Kidney (tissue), 14 donors: ENCODE measurements around the gene EPS8. TPM values are rescaled to one million over a fixed set of nuclear protein-coding genes. Genes with fewer than 3 reads are reported as not detected.

ENCODE experiments used
- DNase-seq, 5 donors: peaks; one replicate each; pipeline ENCODE4 v3.0.0-alpha.2; 2013 to 2020
- FAIRE-seq: peaks from 2 replicates; lab custom pipeline; 2012; peaks lifted over from hg19 to GRCh38; lab: Jason Lieb, UNC
- H3K27ac ChIP-seq, 2 donors: one replicate each; pipeline ENCODE4 v1.7.0; 2013; ENCODE audit warnings: low read depth in 2 of 2, low read length in 2 of 2, inconsistent platforms in 1 of 2
- H3K27me3 ChIP-seq: one replicate; pipeline ENCODE4 v1.7.1; 2013; ENCODE audit warnings: low read length, inconsistent platforms; ENCODE audit not compliant: control insufficient read depth, insufficient read depth
- H3K36me3 ChIP-seq, 3 donors: one replicate each; pipeline versions ENCODE4 v1.7.0 to v1.7.1; 2013; ENCODE audit warnings: low read length in 3 of 3, control low read depth in 1 of 3, inconsistent platforms in 1 of 3; ENCODE audit not compliant: insufficient read depth in 3 of 3, control insufficient read depth in 2 of 3
- H3K4me1 ChIP-seq, 3 donors: one replicate each; pipeline versions ENCODE4 v1.7.0 to v1.7.1; 2013; ENCODE audit warnings: low read length in 3 of 3, inconsistent platforms in 1 of 3, low read depth in 1 of 3; ENCODE audit not compliant: control insufficient read depth in 2 of 3, insufficient read depth in 2 of 3
- H3K4me3 ChIP-seq, 3 donors: one replicate each; pipeline versions ENCODE4 v1.7.0 to v1.8.1; 2013; ENCODE audit warnings: low read length in 3 of 3, control low read depth in 1 of 3, inconsistent platforms in 1 of 3
- H3K9ac ChIP-seq, 3 donors: one replicate each; pipeline versions ENCODE4 v1.7.0 to v1.7.1; 2013; ENCODE audit warnings: low read length in 3 of 3, control low read depth in 1 of 3, inconsistent platforms in 1 of 3
- H3K9me3 ChIP-seq, 3 donors: one replicate each; pipeline versions ENCODE4 v1.7.0 to v1.7.1; 2013; ENCODE audit warnings: low read length in 3 of 3, control low read depth in 1 of 3, inconsistent platforms in 1 of 3; ENCODE audit not compliant: control insufficient read depth in 2 of 3, insufficient read depth in 1 of 3
- CTCF ChIP-seq: IDR thresholded peaks from 3 replicates; pipeline ENCODE4 v1.5.1; 2012; ENCODE audit warnings: mild to moderate bottlenecking, moderate library complexity, borderline replicate concordance; ENCODE audit not compliant: insufficient read depth; ENCODE audit errors: extremely low read depth
- intact Hi-C: fragments of 100-400 bp; cut with DNase I; formaldehyde crosslinking; loops from one replicate; pipeline ENCODE4 v1.11.1; 2022
- polyA plus RNA-seq: library from polyadenylated mRNA; stranded (reverse); fragments of 350-450 nt; fragmentation: Illumina TruSeq; extraction: RNeasy Lipid Tissue Mini Kit (QIAGEN cat#74804); gene quantifications from one replicate; pipeline ENCODE4 v1.2.3, GENCODE V29; 2014; ENCODE audit warnings: low read depth, low replicate concordance; ENCODE audit not compliant: insufficient read depth
- total RNA-seq: library from RNA; stranded (reverse); fragmentation: NEBNext Ultra II Directional; extraction: Animal tissue kit (Norgen Biotek cat#: 25700); gene quantifications from one replicate; pipeline ENCODE4 v1.2.1, GENCODE V29; 2021
- donor health status: control.
- donor health status: control.
- donor health status: control.
- donor health status: control.
- donor health status: control.
- donor health status: DM: yes; HTN: yes; CAD: no.
- donor health status: Normal renal cell carcinoma (clear cell type).

EPS8 gene
- total and polyA plus RNA-seq, 2 donors from 2014 or later = 33.9 to 80.3 TPM

GRCh38 chr12:15772405-15773018, 16.7 kb downstream of the EPS8 start:
- Histone ChIP-seq H3K4me1 (peaks cover 0 to 4% (median 0%) of the 10 kb centered on the region in 3 donors), H3K9ac (no peak overlapping the region), H3K4me3 (no peak overlapping the region), H3K27me3 (no peaks in the 10 kb centered on the region), H3K9me3 (no peaks in the 10 kb centered on the region), H3K36me3 (no peaks in the 10 kb centered on the region), H3K27ac (no peak overlapping the region)
- intact Hi-C loops = no loop called here
- peak; percentile 14 for TF ChIP-seq CTCF
- DNase-seq (peak in 1 of 5 donors; percentile 44), FAIRE-seq (no peak)

- H3K4me1 ChIP-seq = peaks cover 0 to 9% (median 0%) of the 10 kb centered on the region in 3 donors
- no peak for TF ChIP-seq CTCF
- no peaks in the 10 kb centered on the region for H3K36me3 ChIP-seq
- DNase-seq = no peak
- no peak for FAIRE-seq
- intact Hi-C loops = no loop called here
- no peak overlapping the region for H3K9ac ChIP-seq
- no peaks in the 10 kb centered on the region for H3K27me3 ChIP-seq
- H3K4me3 ChIP-seq = no peak overlapping the region
- H3K9me3 ChIP-seq = no peaks in the 10 kb centered on the region
- H3K27ac ChIP-seq = no peak overlapping the region
Observed at GRCh38 chr12:15770581-15770980, 18.6 kb downstream of the EPS8 start.

- no peaks in the 10 kb centered on the region for H3K9me3 ChIP-seq
- no peaks in the 10 kb centered on the region for H3K36me3 ChIP-seq
- H3K27ac ChIP-seq = no peak overlapping the region
- DNase-seq = no peak
- peaks cover 0 to 9% (median 0%) of the 10 kb centered on the region in 3 donors for H3K4me1 ChIP-seq
- no peaks in the 10 kb centered on the region for H3K27me3 ChIP-seq
- intact Hi-C loops = no loop called here
- FAIRE-seq = no peak
- H3K9ac ChIP-seq = no peak overlapping the region
- no peak overlapping the region for H3K4me3 ChIP-seq
- no peak for TF ChIP-seq CTCF
Observed at GRCh38 chr12:15770021-15770420, 19.2 kb downstream of the EPS8 start.
